GM19240 (cell line): ENCODE data around the gene C3orf22.
A peak's percentile ranks its signal among the peaks of the same experiment; 100 is the strongest.

ENCODE experiments used
- DNase-seq: peaks from one replicate; pipeline ENCODE4 v3.0.0; 2011; ENCODE audit warnings: low spot score; ENCODE audit not compliant: insufficient read length

Gene C3orf22

GRCh38 chr3:126528419-126528799, 30.3 kb downstream of the C3orf22 start:
- DNase-seq, result no peak

GRCh38 chr3:126527455-126528211, 31.1 kb downstream of the C3orf22 start:
- no peak for DNase-seq

- DNase-seq, result no peak
Measured at GRCh38 chr3:126527006-126527405, 31.7 kb downstream of the C3orf22 start.

- no peak for DNase-seq
Measured at GRCh38 chr3:126526668-126527005, 32.1 kb downstream of the C3orf22 start.

- no peak for DNase-seq
Measured at GRCh38 chr3:126525853-126526667, 32.7 kb downstream of the C3orf22 start.

- no peak for DNase-seq
Measured at GRCh38 chr3:126525091-126525852, 33.5 kb downstream of the C3orf22 start.

GRCh38 chr3:126524429-126524988, 34.2 kb downstream of the C3orf22 start:
- DNase-seq, result no peak

GRCh38 chr3:126523745-126524428, 34.8 kb downstream of the C3orf22 start, which contains the start of gene CHST13:
Gene CHST13, plus strand, starts transcription at chr3:126524155. Its CDS starts 178 bp downstream, at chr3:126524333.
- no peak for DNase-seq

GRCh38 chr3:126522363-126522788, 36.4 kb downstream of the C3orf22 start:
- DNase-seq, result peak; percentile 82

- DNase-seq, result no peak
Measured at GRCh38 chr3:126521122-126521891, 37.4 kb downstream of the C3orf22 start.

- DNase-seq, result no peak
Measured at GRCh38 chr3:126519506-126520455, 39.0 kb downstream of the C3orf22 start.

- DNase-seq, result no peak
Measured at GRCh38 chr3:126518779-126519177, 40.0 kb downstream of the C3orf22 start.

GRCh38 chr3:126517986-126518778, 40.5 kb downstream of the C3orf22 start:
- DNase-seq, result no peak

GRCh38 chr3:126517291-126517951, 41.3 kb downstream of the C3orf22 start, which contains the start of gene UROC1:
Gene UROC1, minus strand, starts transcription at chr3:126517773. Its CDS starts 54 bp downstream, at chr3:126517719.
- no peak for DNase-seq

- no peak for DNase-seq
Measured at GRCh38 chr3:126516936-126517290, 41.8 kb downstream of the C3orf22 start.

- DNase-seq, result no peak
Measured at GRCh38 chr3:126516152-126516935, 42.4 kb downstream of the C3orf22 start.
